NCI-H2107 (cell line): ENCODE measurements around the gene MBLAC1.

ENCODE experiments used
- DNase-seq: peaks from one replicate; lab custom pipeline; 2025; lab: John Stamatoyannopoulos, UW

MBLAC1 gene, protein sequence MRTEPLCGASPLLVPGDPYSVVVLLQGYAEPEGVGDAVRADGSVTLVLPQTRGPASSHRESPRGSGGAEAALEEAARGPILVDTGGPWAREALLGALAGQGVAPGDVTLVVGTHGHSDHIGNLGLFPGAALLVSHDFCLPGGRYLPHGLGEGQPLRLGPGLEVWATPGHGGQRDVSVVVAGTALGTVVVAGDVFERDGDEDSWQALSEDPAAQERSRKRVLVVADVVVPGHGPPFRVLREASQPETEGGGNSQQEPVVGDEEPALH

DNA sequence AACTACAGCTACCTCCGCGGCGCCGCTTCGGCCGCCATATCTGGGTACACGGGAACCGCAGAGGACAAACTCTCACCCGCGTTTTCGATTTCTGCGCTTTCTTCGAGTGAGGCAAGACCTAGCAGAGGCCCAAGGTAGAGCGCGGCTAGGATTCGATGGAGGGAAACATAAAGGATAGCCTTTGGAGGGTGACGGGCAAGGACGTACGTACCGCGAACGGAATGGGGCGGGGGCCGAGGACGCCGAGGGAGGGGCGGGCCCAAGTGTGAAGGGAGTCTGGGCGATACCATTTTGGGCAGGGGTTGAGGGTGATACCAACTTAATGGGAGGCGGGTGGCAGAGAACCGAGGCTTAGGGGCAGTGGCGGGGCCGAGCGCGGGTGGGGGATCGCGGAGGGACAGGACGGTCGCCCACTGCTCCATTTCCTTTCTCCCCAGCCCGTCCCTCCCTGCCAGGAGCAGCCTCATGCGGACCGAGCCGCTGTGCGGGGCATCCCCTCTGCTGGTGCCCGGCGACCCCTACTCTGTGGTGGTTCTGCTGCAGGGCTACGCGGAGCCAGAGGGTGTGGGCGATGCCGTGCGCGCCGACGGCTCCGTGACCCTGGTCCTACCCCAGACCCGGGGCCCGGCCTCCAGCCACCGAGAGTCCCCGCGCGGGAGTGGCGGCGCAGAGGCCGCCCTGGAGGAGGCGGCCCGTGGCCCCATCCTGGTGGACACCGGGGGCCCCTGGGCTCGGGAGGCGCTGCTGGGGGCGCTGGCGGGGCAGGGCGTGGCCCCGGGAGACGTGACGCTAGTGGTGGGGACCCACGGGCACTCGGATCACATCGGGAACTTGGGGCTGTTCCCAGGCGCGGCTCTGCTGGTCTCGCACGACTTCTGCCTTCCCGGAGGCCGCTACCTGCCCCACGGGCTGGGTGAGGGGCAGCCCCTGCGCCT is at the start of gene MBLAC1:
TSS of gene MBLAC1 (plus strand) at position 37 of the 935 bp plus-strand sequence. CDS start at position 466, 429 bp downstream.
- DNase-seq: peak; percentile 83

DNA sequence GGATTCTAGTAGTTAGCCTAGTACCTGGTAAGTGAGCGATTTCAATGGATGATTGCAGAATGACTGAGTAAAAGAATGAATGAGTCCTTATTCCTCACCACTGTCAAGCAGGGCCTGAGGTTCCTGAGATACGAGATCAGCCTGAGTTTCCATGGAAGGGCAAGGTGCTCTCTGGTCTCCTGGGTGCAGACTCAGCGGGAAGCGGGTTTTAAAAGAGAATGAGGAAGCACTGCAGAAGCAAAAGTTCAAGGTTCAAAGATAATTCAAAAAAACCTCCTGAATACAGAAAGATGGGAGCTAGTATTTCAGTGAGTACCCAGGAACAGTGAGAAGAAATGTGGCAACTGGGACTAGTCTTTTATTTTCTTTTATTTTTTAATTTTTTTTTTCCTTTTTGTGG is 49.6 kb upstream of the MBLAC1 start:
- no peak for DNase-seq

DNA sequence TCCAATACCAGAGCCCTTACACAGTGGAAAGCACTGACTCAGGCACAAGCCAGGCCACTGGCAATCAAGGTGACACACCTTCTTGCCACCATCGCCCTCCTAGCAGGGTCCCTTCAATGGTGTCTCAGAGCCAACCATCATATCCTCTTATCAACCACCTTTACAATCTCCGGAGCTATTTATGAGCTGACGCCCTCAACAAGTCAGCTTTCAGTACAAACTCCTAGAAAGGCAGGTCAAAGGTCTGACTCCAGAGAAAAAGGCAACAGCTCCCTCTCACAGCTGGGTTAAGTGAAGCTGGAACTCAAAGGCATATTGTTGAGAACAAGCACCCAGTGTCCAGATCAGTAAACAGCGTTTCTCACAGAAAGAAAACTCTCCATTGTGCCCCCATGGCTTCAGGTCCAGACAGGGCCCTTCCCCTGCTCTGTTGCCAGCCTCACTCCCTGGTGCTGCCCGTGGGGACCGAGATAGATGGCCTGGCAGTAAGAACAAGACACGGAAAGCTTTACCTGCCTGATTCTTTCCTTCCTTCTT is 47.7 kb upstream of the MBLAC1 start:
- DNase-seq: no peak

GRCh38 chr7:100080907-100081534 is 45.7 kb upstream of the MBLAC1 start:
- no peak for DNase-seq

- DNase-seq: peak; percentile 96
Measured at GRCh38 chr7:100081535-100082102, 45.1 kb upstream of the MBLAC1 start, which contains the start of gene ZNF3. Gene ZNF3 (minus strand): TSS chr7:100081723. CDS start chr7:100077357, 4,366 bp downstream.

GRCh38 chr7:100082978-100083377 is 43.8 kb upstream of the MBLAC1 start:
- no peak for DNase-seq

DNA sequence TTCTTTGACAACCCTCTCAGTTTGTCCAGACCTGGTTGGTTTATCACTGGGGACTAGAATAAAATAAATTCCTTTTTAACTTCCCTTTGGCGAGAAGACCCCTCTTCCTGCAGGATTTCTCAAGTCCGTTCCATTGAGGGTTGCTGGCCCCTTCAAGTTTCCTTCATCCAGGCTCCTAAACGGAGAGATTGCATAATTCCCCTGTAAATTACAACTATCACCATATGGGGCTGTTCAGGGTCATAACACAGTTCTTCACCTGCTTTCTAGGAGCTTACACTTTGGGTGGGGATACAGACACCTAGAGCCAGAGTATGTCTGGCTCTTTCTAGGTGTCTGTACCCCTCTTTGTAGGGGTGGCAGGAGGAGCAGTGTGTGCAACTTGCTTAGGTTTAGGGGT is 41.3 kb upstream of the MBLAC1 start:
- DNase-seq: no peak

DNA sequence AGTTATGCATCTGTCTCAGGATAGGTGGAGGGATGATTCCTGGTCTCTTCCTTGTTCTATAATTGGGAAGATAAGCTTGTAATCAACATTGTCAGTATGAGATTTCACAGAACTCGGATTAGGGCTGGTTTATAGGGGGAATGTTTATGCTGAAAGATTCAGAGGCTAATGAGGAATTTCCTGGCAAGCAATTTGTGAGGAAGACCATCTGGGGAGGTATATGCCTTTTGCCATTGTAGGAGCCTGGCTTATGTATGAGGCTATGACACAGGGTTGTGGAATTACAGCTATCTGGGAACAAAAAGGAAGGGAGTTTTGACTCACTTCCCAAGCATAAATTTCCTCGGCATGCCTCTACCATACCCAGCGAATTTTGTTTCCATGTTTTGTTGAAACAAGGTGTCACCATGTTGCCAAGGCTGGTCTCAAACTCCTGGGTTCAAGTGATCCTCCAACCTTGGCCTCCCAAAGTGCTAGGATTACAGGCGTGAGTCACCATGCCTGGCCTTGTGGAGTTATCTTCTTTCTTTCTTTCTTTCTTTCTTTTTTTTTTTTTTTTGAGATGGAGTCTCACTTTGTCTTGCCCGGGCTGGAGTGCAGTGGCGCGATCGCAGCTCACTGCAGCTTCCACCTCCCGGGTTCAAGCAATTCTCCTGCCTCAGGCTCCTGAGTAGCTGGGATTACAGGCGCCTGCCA is 39.6 kb upstream of the MBLAC1 start:
- no peak for DNase-seq

DNA sequence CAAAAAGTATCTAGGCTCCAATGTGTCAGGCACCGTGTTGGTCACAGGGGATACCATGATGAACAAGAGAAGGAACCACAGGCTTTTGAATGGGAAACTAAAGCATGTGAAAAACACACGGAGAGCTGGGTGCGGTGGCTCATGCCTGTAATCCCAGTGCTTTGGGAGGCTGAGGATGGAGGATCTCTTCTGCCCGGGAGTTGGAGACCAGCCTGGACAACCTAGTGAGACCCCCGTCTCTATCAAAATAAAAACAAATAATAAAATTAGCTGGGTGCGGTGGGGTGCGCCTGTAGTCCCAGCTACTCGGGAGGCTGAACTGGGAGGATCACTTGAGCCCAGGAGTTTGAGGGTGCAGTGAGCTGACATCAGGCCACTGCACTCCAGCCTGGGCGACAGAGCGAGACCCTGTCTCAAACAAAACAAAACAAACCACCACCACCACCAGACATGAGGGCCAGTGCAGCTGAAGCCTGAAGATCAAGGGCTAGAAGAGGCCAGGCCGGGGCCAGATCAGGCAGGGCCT is 38.6 kb upstream of the MBLAC1 start:
- DNase-seq: no peak

- peak; percentile 80 for DNase-seq
Measured at GRCh38 chr7:100088621-100089457, 37.9 kb upstream of the MBLAC1 start, which contains the start of gene COPS6. Gene COPS6 (plus strand): TSS chr7:100088969. CDS start chr7:100088991, 22 bp downstream.

DNA sequence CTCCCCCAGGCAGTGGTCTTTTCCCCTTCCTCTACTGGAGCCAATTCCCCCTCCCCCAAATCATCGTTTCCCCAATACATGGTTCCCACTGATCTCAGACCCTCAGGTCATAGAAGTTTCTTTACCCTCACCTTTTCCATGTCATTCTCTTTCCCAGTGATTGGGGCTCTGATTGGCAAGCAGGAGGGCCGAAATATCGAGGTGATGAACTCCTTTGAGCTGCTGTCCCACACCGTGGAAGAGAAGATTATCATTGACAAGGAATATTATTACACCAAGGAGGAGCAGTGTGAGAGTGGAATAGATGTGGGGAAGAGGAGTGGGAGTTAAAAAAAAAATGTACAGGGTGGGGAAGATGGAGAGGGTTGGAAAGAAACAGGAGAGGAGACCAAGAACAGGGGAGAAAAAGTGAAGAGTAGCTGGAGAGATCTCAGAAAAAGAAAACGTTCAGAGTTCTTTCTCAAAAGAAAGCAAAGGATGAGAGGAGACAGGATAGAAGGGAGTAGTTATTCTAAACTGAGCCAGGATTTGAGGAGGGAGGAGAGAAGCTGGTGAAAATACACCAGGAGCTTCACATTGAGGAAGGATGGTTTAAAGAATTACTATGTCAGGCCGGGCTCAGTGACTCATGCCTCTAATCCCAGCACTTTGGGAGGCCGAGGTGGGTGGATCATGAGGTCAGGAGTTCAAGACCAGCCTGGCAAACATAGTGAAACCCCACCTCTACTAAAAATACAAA is 37.1 kb upstream of the MBLAC1 start:
- DNase-seq: no peak

DNA sequence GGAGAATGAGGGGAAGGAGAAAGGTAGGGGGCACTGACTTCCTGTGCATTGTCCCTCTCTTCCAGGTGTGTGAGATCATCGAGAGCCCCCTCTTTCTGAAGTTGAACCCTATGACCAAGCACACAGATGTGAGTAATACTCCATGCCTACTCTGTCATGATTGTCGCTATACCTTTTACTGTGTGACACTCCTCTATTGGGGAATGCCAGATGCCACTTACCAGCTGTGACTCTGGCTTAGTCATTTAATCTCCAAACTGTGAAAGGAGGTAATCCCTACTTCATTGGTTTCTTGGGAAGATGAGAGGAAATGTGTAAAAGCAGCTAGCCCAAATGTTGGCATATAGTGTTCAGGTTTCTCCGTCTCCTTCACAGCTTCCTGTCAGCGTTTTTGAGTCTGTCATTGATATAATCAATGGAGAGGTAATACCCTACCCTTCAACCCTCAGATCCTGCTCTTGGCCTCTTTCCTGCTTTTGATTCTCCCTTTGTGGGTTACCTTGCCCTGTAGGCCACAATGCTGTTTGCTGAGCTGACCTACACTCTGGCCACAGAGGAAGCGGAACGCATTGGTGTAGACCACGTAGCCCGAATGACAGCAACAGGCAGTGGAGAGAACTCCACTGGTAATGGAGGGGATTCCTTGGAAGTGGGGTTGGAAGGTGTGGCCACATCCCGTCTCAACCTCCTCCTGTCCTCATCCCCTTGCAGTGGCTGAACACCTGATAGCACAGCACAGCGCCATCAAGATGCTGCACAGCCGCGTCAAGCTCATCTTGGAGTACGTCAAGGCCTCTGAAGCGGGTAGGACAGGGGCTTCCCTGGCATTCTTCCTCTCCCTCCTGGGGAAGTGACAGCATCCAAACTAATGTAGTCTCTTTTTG is 36.0 kb upstream of the MBLAC1 start:
- no peak for DNase-seq

DNA sequence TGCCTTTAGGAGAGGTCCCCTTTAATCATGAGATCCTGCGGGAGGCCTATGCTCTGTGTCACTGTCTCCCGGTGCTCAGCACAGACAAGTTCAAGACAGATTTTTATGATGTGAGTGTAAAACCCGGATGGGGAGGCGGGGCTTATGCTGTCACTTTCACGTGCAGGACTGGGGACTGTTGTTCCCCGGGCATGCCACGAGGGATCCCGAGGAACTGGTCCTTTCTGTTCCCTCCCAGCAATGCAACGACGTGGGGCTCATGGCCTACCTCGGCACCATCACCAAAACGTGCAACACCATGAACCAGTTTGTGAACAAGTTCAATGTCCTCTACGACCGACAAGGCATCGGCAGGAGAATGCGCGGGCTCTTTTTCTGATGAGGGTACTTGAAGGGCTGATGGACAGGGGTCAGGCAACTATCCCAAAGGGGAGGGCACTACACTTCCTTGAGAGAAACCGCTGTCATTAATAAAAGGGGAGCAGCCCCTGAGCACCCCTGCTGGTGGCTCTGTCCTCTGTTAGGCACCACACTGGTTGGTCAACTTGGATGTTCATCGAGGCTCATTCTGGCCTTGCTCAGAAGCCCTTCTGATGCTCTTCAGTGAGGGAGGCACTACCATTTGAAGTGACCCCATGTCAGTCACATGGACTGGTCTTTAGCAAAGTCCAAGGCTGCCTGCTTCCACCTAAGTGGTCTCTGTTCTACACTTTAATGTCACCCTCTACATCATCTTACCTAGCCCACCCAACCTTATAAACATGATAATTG is 35.2 kb upstream of the MBLAC1 start:
- no peak for DNase-seq

DNA sequence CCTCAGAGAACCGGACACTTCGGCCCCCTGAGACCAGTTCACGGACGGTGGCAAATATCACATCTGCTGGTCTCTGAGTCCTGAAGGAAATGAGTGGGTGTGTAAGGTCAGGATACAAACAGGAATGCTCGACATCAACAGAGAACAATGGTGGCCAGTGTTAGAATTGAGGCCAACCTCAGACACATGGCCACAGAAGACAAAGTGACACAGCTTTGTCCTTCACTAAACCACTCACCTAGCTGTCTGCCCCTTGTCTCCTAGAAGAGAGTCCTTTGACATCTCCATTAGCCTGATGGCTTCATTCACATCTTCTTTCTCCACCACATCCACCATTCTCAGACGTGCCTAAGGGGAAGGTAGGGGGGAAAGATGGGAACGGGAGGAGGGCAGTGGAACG is 33.7 kb upstream of the MBLAC1 start:
- no peak for DNase-seq

- DNase-seq: no peak
Measured at GRCh38 chr7:100093498-100093897, 33.3 kb upstream of the MBLAC1 start.

GRCh38 chr7:100093925-100094486 is 32.8 kb upstream of the MBLAC1 start:
- no peak for DNase-seq

GRCh38 chr7:100095289-100095688 is 31.5 kb upstream of the MBLAC1 start:
- no peak for DNase-seq
